Endothelial cell of umbilical vein (primary cell): Measurements from ENCODE around the gene NUDT6. TPM values are rescaled to one million over a fixed set of nuclear protein-coding genes. Genes with fewer than 3 reads are reported as not detected.

ENCODE experiments used
- BruUV-seq: library from RNA; stranded (reverse); fragments of 400-500 nt; replicated peaks from 2 replicates; lab custom pipeline; 2021; lab: Mats Ljungman, UMichigan
- CTCF ChIA-PET: fragments of 300-600, 350-600 bp; sonication (Branson Sonifier 250); formaldehyde crosslinking; loops from one replicate; lab custom pipeline; 2021; ENCODE audit warnings: antibody characterized with exemption, inconsistent platforms; lab: Charles Lee
- POLR2A ChIA-PET: fragments of 300-600, 350-600 bp; sonication (Branson Sonifier 250); formaldehyde crosslinking; loops from one replicate; lab custom pipeline; 2021; ENCODE audit warnings: antibody characterized with exemption, inconsistent platforms; lab: Charles Lee
- DNase-seq: peaks from one replicate; pipeline ENCODE4 v3.0.0-alpha.2; 2011; ENCODE audit warnings: low read depth, low spot score
- FAIRE-seq: peaks from 2 replicates; lab custom pipeline; 2011; peaks lifted over from hg19 to GRCh38; lab: Jason Lieb, UNC
- H2AFZ ChIP-seq: 2 replicates; pipeline ENCODE4 v1.6.0; 2012; ENCODE audit warnings: low read depth, low read length, control low read depth, inconsistent platforms
- H3K27ac ChIP-seq: 2 replicates; pipeline ENCODE4 v1.5.1; 2011; ENCODE audit warnings: low read depth, mild to moderate bottlenecking, control low read depth, low read length, moderate library complexity; ENCODE audit not compliant: insufficient read depth
- H3K27me3 ChIP-seq, 2 experiments: 2 replicates each; pipeline versions ENCODE4 v1.6.0 to v1.6.1; 2011; ENCODE audit warnings: low read length in 2 of 2, mixed read lengths in 1 of 2; ENCODE audit not compliant: control insufficient read depth in 2 of 2, insufficient read depth in 2 of 2
- H3K36me3 ChIP-seq, 2 experiments: 2 replicates in 1 of 2; 3 replicates in 1 of 2; pipeline ENCODE4 v1.5.1; 2011; ENCODE audit warnings: low read length in 2 of 2, mild to moderate bottlenecking in 1 of 2, moderate library complexity in 1 of 2; ENCODE audit not compliant: control insufficient read depth in 2 of 2, insufficient read depth in 2 of 2; ENCODE audit errors: extremely low read depth in 1 of 2
- H3K4me1 ChIP-seq: 3 replicates; pipeline ENCODE4 v1.5.1; 2011; ENCODE audit warnings: mild to moderate bottlenecking, low read length; ENCODE audit not compliant: control insufficient read depth, insufficient read depth; ENCODE audit errors: extremely low read depth
- H3K4me2 ChIP-seq: 2 replicates; pipeline ENCODE4 v1.6.1; 2011; ENCODE audit warnings: low read length, control low read depth, mixed read lengths; ENCODE audit not compliant: insufficient read depth
- H3K4me3 ChIP-seq, 3 experiments: fragments of 200-600 bp in 1 of 3; sonication (generic), shearing (Covaris generic) in 1 of 3; replicated peaks in 1 of 3; 2 replicates each; pipeline ENCODE4 v1.5.1; 2011 to 2016; ENCODE audit warnings: control low read depth in 3 of 3, low read length in 3 of 3, mild to moderate bottlenecking in 2 of 3, inconsistent platforms in 1 of 3, low read depth in 1 of 3, moderate library complexity in 1 of 3; ENCODE audit not compliant: insufficient read depth in 1 of 3
- H3K79me2 ChIP-seq: 2 replicates; pipeline ENCODE4 v1.6.0; 2012; ENCODE audit warnings: low read length, inconsistent platforms; ENCODE audit not compliant: control insufficient read depth, insufficient read depth
- H3K9ac ChIP-seq: replicated peaks from 2 replicates; pipeline ENCODE3; 2011; ENCODE audit warnings: low read length, control low read depth; ENCODE audit not compliant: insufficient read depth; ENCODE audit errors: extremely low read depth
- H3K9me1 ChIP-seq: replicated peaks from 3 replicates; pipeline ENCODE4 v1.6.0; 2011; ENCODE audit warnings: mild to moderate bottlenecking, low read length; ENCODE audit not compliant: control insufficient read depth, insufficient read depth; ENCODE audit errors: extremely low read depth
- H3K9me3 ChIP-seq: replicated peaks from 2 replicates; pipeline ENCODE4 v1.5.1; 2012; ENCODE audit warnings: low read length, inconsistent platforms; ENCODE audit not compliant: control insufficient read depth, insufficient read depth
- H4K20me1 ChIP-seq: replicated peaks from 2 replicates; pipeline ENCODE3; 2011; ENCODE audit warnings: mild to moderate bottlenecking, low read length; ENCODE audit not compliant: control insufficient read depth, insufficient read depth; ENCODE audit errors: extremely low read depth
- EZH2 ChIP-seq: IDR thresholded peaks from 2 replicates; pipeline ENCODE4 v1.6.1; 2012; ENCODE audit warnings: borderline replicate concordance, low read depth, mild to moderate bottlenecking, moderate library complexity, low read length, inconsistent platforms; ENCODE audit not compliant: severe bottlenecking
- FOS ChIP-seq: IDR thresholded peaks from 2 replicates; pipeline ENCODE4 v1.6.1; 2011; ENCODE audit warnings: mild to moderate bottlenecking, low read length, moderate library complexity, borderline replicate concordance; ENCODE audit not compliant: insufficient read depth
- GATA2 ChIP-seq: IDR thresholded peaks from 2 replicates; pipeline ENCODE4 v1.7.0; 2011; ENCODE audit warnings: low read depth, mild to moderate bottlenecking, moderate library complexity, mixed read lengths, low read length; ENCODE audit not compliant: insufficient read length, insufficient read depth
- JUN ChIP-seq: IDR thresholded peaks from 2 replicates; pipeline ENCODE4 v1.6.1; 2011; ENCODE audit warnings: borderline replicate concordance, low read depth; ENCODE audit not compliant: insufficient read length, insufficient read depth
- MAX ChIP-seq: IDR thresholded peaks from 2 replicates; pipeline ENCODE4 v1.6.1; 2011; ENCODE audit not compliant: insufficient read depth, insufficient read length
- MYC ChIP-seq: IDR thresholded peaks from one replicate; pipeline ENCODE4 v1.6.1; 2011; ENCODE audit warnings: mild to moderate bottlenecking, low read depth, low read length
- POLR2A ChIP-seq: IDR thresholded peaks from 2 replicates; pipeline ENCODE4 v1.6.1; 2012; ENCODE audit warnings: low read depth, mild to moderate bottlenecking, control low read depth, low read length
- POLR2AphosphoS5 ChIP-seq: IDR thresholded peaks from 2 replicates; pipeline ENCODE4 v1.6.1; 2012; ENCODE audit warnings: low read depth, mild to moderate bottlenecking, control low read depth, low read length, moderate library complexity; ENCODE audit not compliant: insufficient read depth
- dilution Hi-C: fragments of 300-500 bp; cut with MboI; formaldehyde crosslinking; loops from one replicate; pipeline ENCODE4 v1.15.0; 2019; ENCODE audit warnings: low sequenced_read_pairs; ENCODE audit not compliant: extremely low pct_ligation_motif_present
- intact Hi-C: fragments of 100-400 bp; cut with micrococcal nuclease; formaldehyde crosslinking; loops from one replicate; pipeline ENCODE4 v1.10.0; 2022
- polyA plus RNA-seq, 4 experiments: library from polyadenylated mRNA; depleted of rRNA in 3 of 4; stranded (reverse) in 3 of 4; unstranded in 1 of 4; fragments of >200 nt; gene quantifications; 2 replicates each; pipeline versions ENCODE4 v1.2.1 to v1.2.3, GENCODE V29; 2011 to 2012; ENCODE audit warnings: missing spikeins in 1 of 4
- total RNA-seq: library from RNA; stranded (reverse); gene quantifications from 2 replicates; pipeline ENCODE4 v1.2.3, GENCODE V29; 2021
- TF ChIP-seq, protein P1 (sequence below), 2 donors: IDR thresholded peaks; 1 replicate in 1 of 2; 2 replicates in 1 of 2; pipeline ENCODE4 v1.5.1; 2011; ENCODE audit warnings: low read length in 2 of 2, mild to moderate bottlenecking in 2 of 2, moderate library complexity in 2 of 2, control low read depth in 1 of 2, inconsistent platforms in 1 of 2, low read depth in 1 of 2; ENCODE audit not compliant: insufficient read depth in 1 of 2; ENCODE audit errors: extremely low read depth in 1 of 2

NUDT6 gene
- total and polyA plus RNA-seq, 2 donors (not counting 3 experiments of a cell fraction or from before 2014, with no cell fraction given) = 5.1 to 5.4 TPM

GRCh38 chr4:122863639-122864038 lies 58.8 kb downstream of the NUDT6 start:
- Histone ChIP-seq H3K36me3 (peaks cover 0 to 3% of the 10 kb centered on the region in 2 experiments), H3K4me1 (no peaks in the 10 kb centered on the region), H3K4me3 (no peak overlapping the region), H3K9me3 (no peaks in the 10 kb centered on the region), H3K9me1 (no peaks in the 10 kb centered on the region), H3K9ac (no peak overlapping the region), H3K27ac (no peak overlapping the region), H2AFZ (no peak overlapping the region), H3K4me2 (no peak overlapping the region), H4K20me1 (no peaks in the 10 kb centered on the region), H3K79me2 (no peaks in the 10 kb centered on the region), H3K27me3 (no peaks in the 10 kb centered on the region)
- FAIRE-seq = no peak
- ChIA-PET CTCF (interaction anchor here (1.4 to 1.6 kb wide), 3 partner anchors 9 to 106 kb away, joined by 4 to 5 read pairs (median 5); no protein-coding TSS in a partner anchor), POLR2A (no interaction called here)
- intact Hi-C loops (no loop called here), dilution Hi-C loops (no loop called here)
- no peak for DNase-seq
- no TSS peak for BruUV-seq
- TF ChIP-seq JUN (no peak), MYC (no peak), EZH2 (no peak), GATA2 (no peak), FOS (no peak), MAX (no peak), POLR2A (no peak), POLR2AphosphoS5 (no peak)
- TF ChIP-seq, protein P1, sequence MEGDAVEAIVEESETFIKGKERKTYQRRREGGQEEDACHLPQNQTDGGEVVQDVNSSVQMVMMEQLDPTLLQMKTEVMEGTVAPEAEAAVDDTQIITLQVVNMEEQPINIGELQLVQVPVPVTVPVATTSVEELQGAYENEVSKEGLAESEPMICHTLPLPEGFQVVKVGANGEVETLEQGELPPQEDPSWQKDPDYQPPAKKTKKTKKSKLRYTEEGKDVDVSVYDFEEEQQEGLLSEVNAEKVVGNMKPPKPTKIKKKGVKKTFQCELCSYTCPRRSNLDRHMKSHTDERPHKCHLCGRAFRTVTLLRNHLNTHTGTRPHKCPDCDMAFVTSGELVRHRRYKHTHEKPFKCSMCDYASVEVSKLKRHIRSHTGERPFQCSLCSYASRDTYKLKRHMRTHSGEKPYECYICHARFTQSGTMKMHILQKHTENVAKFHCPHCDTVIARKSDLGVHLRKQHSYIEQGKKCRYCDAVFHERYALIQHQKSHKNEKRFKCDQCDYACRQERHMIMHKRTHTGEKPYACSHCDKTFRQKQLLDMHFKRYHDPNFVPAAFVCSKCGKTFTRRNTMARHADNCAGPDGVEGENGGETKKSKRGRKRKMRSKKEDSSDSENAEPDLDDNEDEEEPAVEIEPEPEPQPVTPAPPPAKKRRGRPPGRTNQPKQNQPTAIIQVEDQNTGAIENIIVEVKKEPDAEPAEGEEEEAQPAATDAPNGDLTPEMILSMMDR (IDR thresholded peaks at IDR 0.05; ENCODE audit: extremely low read depth in 1 of 2, insufficient read depth in 1 of 2, low read depth in 1 of 2, low read length in 2 of 2) = no peak
